Choroid plexus epithelial cell (primary cell): ENCODE measurements around the gene CLCA1.

Experiments used
- DNase-seq: peaks from one replicate; pipeline ENCODE4 v3.0.0-alpha.2; 2010; ENCODE audit warnings: low read depth
- H3K4me3 ChIP-seq: 2 replicates; pipeline ENCODE4 v1.5.1; 2011; ENCODE audit warnings: low read depth, mild to moderate bottlenecking, control low read depth, low read length, moderate library complexity
- CTCF ChIP-seq: conservative IDR thresholded peaks from 2 replicates; pipeline ENCODE4 v1.5.1; 2011; ENCODE audit warnings: low read depth, mild to moderate bottlenecking, control low read depth, inconsistent platforms, low read length, moderate library complexity

The CLCA1 gene

GRCh38 chr1:86507935-86508582, 39.3 kb downstream of the CLCA1 start:
- DNase-seq = peak; percentile 74
- H3K4me3 ChIP-seq = no peak overlapping the region

DNA sequence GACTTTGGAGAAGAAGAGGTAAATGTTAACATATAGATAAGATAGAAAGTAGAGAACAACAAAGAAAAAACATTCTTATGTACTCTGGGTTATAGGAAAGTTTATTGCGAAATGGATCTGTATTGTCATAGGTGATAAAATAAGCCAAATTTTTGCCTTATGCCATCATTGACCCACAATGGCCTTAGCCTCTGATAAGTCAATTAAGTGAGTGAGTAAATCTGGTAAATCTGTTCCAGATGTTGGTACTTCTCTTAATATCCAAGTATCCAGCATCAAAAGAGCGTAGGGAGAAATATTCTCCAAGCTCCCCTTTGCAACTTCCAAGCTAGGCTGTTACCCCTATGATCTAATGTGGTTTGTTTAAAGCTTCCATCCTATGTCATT, 39.8 kb downstream of the CLCA1 start:
- no peak for TF ChIP-seq CTCF
- DNase-seq = no peak
- no peak overlapping the region for H3K4me3 ChIP-seq

More at GRCh38 chr1:86507935-86508582, 39.3 kb downstream of the CLCA1 start:
- TF ChIP-seq CTCF = peak; percentile 65

DNA sequence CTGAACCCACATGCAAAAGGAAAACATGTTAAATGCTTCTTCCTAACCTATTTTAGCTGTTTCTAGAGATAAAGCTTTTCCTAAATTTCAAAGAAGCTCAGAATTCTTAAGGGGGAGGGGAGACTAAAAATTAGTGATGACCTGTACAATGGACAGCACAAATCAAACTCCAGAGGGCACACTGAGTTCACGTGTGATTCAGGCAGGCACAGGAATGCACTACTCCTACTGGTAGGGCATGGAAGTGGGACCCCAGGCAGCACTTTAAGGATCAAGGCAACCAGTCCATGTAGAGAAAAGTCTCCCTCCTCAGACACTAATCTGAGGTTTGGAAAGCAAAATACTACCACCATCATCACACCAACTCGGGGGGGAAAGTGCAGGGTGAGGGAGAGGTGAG, 46.9 kb downstream of the CLCA1 start:
- H3K4me3 ChIP-seq = no peak overlapping the region
- peak; percentile 36 for TF ChIP-seq CTCF
- peak; percentile 20 for DNase-seq

DNA sequence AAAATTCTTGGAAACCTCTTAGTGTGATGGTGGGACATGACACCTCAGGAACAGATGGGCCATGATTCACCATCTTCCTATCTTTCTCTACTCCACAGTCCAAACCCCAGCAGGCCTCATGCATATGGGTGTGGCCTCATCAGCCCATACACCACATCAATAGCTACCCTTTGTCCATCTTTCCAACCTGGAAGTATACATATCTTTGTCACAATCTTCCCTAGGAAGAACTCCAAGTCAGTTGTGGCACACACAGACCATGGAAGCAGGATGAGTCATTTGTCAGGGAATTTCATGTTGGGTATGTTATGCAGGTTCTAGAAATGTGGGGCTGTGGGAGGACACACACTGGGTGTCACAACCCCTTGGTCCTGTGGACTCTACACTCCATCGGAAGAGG, 47.6 kb downstream of the CLCA1 start:
- no peak for TF ChIP-seq CTCF
- DNase-seq = peak; percentile 12
- H3K4me3 ChIP-seq = no peak overlapping the region

DNA sequence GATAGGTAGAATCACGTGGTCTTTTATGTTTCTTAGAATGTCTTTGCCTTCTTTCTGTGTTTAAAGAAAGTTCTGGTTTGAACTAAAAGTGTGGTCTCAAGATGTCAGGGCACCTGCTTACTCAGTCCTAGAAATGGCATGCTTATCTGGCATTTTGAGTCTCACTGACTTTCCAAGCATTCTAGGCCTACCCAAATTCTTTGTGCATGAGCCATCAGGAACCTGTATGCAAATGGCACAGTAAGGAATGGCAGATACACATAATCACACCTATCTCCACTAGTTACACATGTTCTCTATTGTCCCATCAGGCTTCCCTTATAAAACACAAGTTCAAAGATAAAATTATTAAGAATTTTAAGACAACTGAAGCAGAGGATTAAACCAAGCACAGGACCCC, 48.6 kb downstream of the CLCA1 start:
- no peak overlapping the region for H3K4me3 ChIP-seq
- TF ChIP-seq CTCF = no peak
- no peak for DNase-seq

- H3K4me3 ChIP-seq = no peak overlapping the region
- no peak for TF ChIP-seq CTCF
- no peak for DNase-seq
Observed at GRCh38 chr1:86520789-86521521, 52.2 kb downstream of the CLCA1 start.

GRCh38 chr1:86521522-86521891, 52.8 kb downstream of the CLCA1 start:
- no peak for DNase-seq
- no peak for TF ChIP-seq CTCF
- H3K4me3 ChIP-seq = no peak overlapping the region
